Loucy (cell line): Measurements from ENCODE around the gene SLC7A6OS.

Experiments
- H2AFZ ChIP-seq: fragments of 200-600 bp; sonication (generic); 2 replicates; pipeline ENCODE4 v1.6.0; 2016; ENCODE audit warnings: antibody characterized with exemption, mild to moderate bottlenecking, low read length, moderate library complexity
- H3F3A ChIP-seq: fragments of 200-600 bp; 2 replicates; pipeline ENCODE4 v1.6.0; 2016; ENCODE audit warnings: antibody characterized with exemption, low read depth, mild to moderate bottlenecking
- H3K27me3 ChIP-seq: fragments of 200-600 bp; sonication (generic); 2 replicates; pipeline ENCODE4 v1.6.1; 2014; ENCODE audit warnings: low read length, mild to moderate bottlenecking; ENCODE audit not compliant: insufficient read depth, poor library complexity, severe bottlenecking
- H3K36me3 ChIP-seq: fragments of 200-600 bp; sonication (generic); 2 replicates; pipeline ENCODE4 v1.6.1; 2016; ENCODE audit warnings: low read length; ENCODE audit not compliant: insufficient read depth
- H3K4me1 ChIP-seq: fragments of 200-600 bp; sonication (generic); 2 replicates; pipeline ENCODE4 v1.5.1; 2014; ENCODE audit warnings: low read length, mild to moderate bottlenecking; ENCODE audit not compliant: insufficient read depth, poor library complexity, severe bottlenecking
- H3K4me2 ChIP-seq: fragments of 200-600 bp; sonication (generic); 2 replicates; pipeline ENCODE4 v1.6.0; 2014; ENCODE audit warnings: antibody characterized with exemption, low read length, low read depth, mild to moderate bottlenecking; ENCODE audit not compliant: poor library complexity, severe bottlenecking
- H3K4me3 ChIP-seq: fragments of 200-600 bp; sonication (generic); 2 replicates; pipeline ENCODE4 v1.5.1; 2014; ENCODE audit warnings: low read length, mild to moderate bottlenecking, mixed read lengths; ENCODE audit not compliant: poor library complexity, severe bottlenecking
- H3K79me2 ChIP-seq: fragments of 200-600 bp; sonication (generic); 2 replicates; pipeline ENCODE4 v1.6.1; 2014; ENCODE audit warnings: low read length; ENCODE audit not compliant: insufficient read depth
- H3K9ac ChIP-seq: fragments of 200-600 bp; sonication (generic); 2 replicates; pipeline ENCODE4 v1.6.0; 2014; ENCODE audit warnings: mild to moderate bottlenecking, low read depth, low read length, moderate library complexity; ENCODE audit not compliant: poor library complexity, severe bottlenecking
- H3K9me2 ChIP-seq: fragments of 200-600 bp; sonication (generic); replicated peaks from 2 replicates; pipeline ENCODE4 v1.6.1; 2016; ENCODE audit warnings: low read depth, low read length, mixed read lengths
- H3K9me3 ChIP-seq: fragments of 200-600 bp; sonication (generic); 2 replicates; pipeline ENCODE4 v1.6.1; 2014; ENCODE audit warnings: mild to moderate bottlenecking, antibody characterized with exemption, low read length, low read depth; ENCODE audit not compliant: insufficient read depth
- H4K20me1 ChIP-seq: fragments of 200-600 bp; sonication (generic); 2 replicates; pipeline ENCODE4 v1.6.0; 2014; ENCODE audit warnings: antibody characterized with exemption, low read length, mild to moderate bottlenecking; ENCODE audit not compliant: insufficient read depth, poor library complexity, severe bottlenecking
- CTCF ChIP-seq: fragments of 200-600 bp; sonication (generic); conservative IDR thresholded peaks from 2 replicates; pipeline ENCODE4 v1.5.1; 2014; ENCODE audit warnings: mild to moderate bottlenecking, antibody characterized with exemption, low read length
- EZH2phosphoT487 ChIP-seq: fragments of 200-600 bp; IDR thresholded peaks from 2 replicates; pipeline ENCODE4 v1.6.1; 2018; ENCODE audit warnings: antibody characterized with exemption, mild to moderate bottlenecking, moderate library complexity, borderline replicate concordance

SLC7A6OS gene

DNA sequence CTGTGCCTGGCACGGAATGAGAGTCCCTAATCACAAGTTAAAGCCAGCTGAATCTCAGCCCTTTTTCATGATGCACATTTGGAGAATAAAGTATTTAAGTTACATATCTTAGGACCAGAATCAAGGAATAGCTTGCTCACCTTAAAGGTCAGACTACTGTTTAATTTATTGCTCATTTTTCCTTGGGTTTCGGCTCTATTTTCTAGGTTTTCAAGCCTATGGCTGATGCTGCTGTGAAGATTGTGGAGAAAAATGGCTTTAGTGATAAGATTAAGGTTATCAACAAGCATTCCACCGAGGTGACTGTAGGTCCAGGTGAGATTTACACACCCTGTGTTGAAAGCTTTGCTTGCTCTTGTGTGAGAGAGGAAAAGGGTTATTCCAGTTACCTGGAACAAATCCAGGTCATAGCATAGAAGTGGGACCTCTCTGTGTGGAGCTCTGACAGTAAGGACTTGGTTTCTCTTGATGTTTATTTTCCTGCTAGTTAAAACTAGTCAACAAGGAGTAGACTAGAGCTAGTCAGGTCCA, 18.2 kb upstream of the SLC7A6OS start:
- peaks cover 29% of the 10 kb centered on the region; the same call in 1 of the 2 replicates for H3K36me3 ChIP-seq
- H3K9me3 ChIP-seq: no peaks in the 10 kb centered on the region
- H3F3A ChIP-seq: peaks cover 13% of the 10 kb centered on the region
- H3K79me2 ChIP-seq: no peaks in the 10 kb centered on the region
- 0 out of 2 replicates have a peak, but pooled peaks have one; percentile 8 for TF ChIP-seq CTCF
- TF ChIP-seq EZH2phosphoT487: no peak
- peaks cover 32% of the 10 kb centered on the region for H3K4me1 ChIP-seq
- no peaks in the 10 kb centered on the region for H3K27me3 ChIP-seq
- H3K9ac ChIP-seq: no peak overlapping the region
- no peak overlapping the region for H3K4me3 ChIP-seq
- H2AFZ ChIP-seq: no peak overlapping the region
- H4K20me1 ChIP-seq: no peaks in the 10 kb centered on the region
- no peak overlapping the region for H3K4me2 ChIP-seq
- no peaks in the 10 kb centered on the region for H3K9me2 ChIP-seq

DNA sequence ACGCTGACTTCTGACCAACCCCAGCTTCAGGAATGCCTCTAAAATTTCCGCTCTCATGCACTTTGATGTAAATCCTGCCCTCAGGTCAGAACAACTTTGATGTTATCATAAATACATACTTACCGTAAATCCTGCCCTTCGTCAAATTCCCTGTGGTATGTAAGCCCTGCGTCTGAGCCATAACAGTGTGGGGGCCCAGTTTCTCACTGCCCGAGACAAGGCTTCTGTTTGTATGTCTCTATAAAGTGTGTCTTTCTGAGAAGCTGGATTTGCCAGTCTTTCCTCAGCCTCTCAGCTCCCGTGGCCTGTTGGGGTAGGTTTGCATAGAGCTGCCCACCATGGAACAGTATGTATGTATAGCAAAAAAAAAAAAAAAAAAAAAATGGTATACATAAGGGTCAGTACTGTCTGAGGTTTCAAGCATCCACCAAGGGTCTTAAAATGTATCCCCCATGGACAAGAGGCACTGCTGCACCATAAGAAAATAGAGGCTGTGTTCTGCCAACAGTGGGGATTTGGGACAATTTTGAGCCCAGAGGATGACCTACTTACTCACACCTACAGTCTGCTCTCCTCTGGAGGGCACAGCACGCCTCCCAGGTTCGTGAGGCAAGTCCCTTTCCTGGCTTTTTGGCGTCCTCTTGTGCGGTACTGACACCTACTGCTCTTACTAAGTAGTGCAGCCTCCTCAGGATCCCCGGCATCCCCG, 17.6 kb upstream of the SLC7A6OS start:
- Histone ChIP-seq H3K9me2 (no peaks in the 10 kb centered on the region), H3K36me3 (peaks cover 32% of the 10 kb centered on the region; the same call in 1 of the 2 replicates)
- TF ChIP-seq CTCF (peak; percentile 94), EZH2phosphoT487 (no peak)

GRCh38 chr16:68324780-68325357, 14.1 kb upstream of the SLC7A6OS start:
- Histone ChIP-seq H4K20me1 (no peaks in the 10 kb centered on the region), H3K27me3 (no peaks in the 10 kb centered on the region), H2AFZ (no peak overlapping the region), H3K9me2 (no peaks in the 10 kb centered on the region), H3K4me1 (peaks cover 5% of the 10 kb centered on the region), H3K9ac (no peak overlapping the region), H3K4me3 (no peak overlapping the region), H3K79me2 (no peaks in the 10 kb centered on the region), H3K4me2 (no peak overlapping the region), H3K9me3 (no peaks in the 10 kb centered on the region), H3F3A (no peaks in the 10 kb centered on the region), H3K36me3 (peaks cover 36% of the 10 kb centered on the region; the same call in 1 of the 2 replicates)
- TF ChIP-seq CTCF: no peak
- TF ChIP-seq EZH2phosphoT487: no peak

More for the DNA sequence above, 17.6 kb upstream of the SLC7A6OS start:
- Histone ChIP-seq H4K20me1 (no peaks in the 10 kb centered on the region), H3K4me3 (no peak overlapping the region), H3K9ac (no peak overlapping the region), H3K79me2 (no peaks in the 10 kb centered on the region), H2AFZ (no peak overlapping the region), H3K27me3 (no peaks in the 10 kb centered on the region), H3K4me1 (peaks cover 29% of the 10 kb centered on the region), H3K9me3 (no peaks in the 10 kb centered on the region), H3K4me2 (no peak overlapping the region), H3F3A (peaks cover 13% of the 10 kb centered on the region)
